Skeletal muscle tissue (tissue), 4 donors: ENCODE results near the gene NET1. TPM values are rescaled to one million over a fixed set of nuclear protein-coding genes. Genes with fewer than 3 reads are reported as not detected.
A peak's percentile ranks its signal among the peaks of the same experiment; 100 is the strongest.

Source experiments
- H3K27ac ChIP-seq: one replicate; pipeline ENCODE4 v1.7.0; 2013; ENCODE audit warnings: mild to moderate bottlenecking, low read depth, low read length, inconsistent platforms
- H3K27me3 ChIP-seq, 3 donors: one replicate each; pipeline ENCODE4 v1.7.0; 2013; ENCODE audit warnings: low read length in 3 of 3; ENCODE audit not compliant: control insufficient read depth in 3 of 3, insufficient read depth in 3 of 3
- H3K36me3 ChIP-seq, 3 donors: one replicate each; pipeline ENCODE4 v1.7.0; 2013; ENCODE audit warnings: low read length in 3 of 3; ENCODE audit not compliant: control insufficient read depth in 3 of 3, insufficient read depth in 3 of 3
- H3K4me1 ChIP-seq, 3 donors: one replicate each; pipeline ENCODE4 v1.7.0; 2013; ENCODE audit warnings: low read length in 3 of 3, mild to moderate bottlenecking in 3 of 3; ENCODE audit not compliant: control insufficient read depth in 3 of 3, insufficient read depth in 3 of 3
- H3K4me3 ChIP-seq, 3 donors: one replicate each; pipeline ENCODE4 v1.7.0; 2013; ENCODE audit warnings: low read length in 3 of 3
- H3K9ac ChIP-seq, 3 donors: one replicate each; pipeline ENCODE4 v1.7.0; 2013; ENCODE audit warnings: low read length in 3 of 3, mild to moderate bottlenecking in 3 of 3, moderate library complexity in 2 of 3, low read depth in 1 of 3
- H3K9me3 ChIP-seq, 3 donors: one replicate each; pipeline ENCODE4 v1.7.0; 2013; ENCODE audit warnings: low read length in 3 of 3; ENCODE audit not compliant: control insufficient read depth in 3 of 3
- total RNA-seq: library from RNA; depleted of rRNA; stranded (reverse); fragments of >200 nt; gene quantifications from one replicate; pipeline ENCODE4 v1.2.3, GENCODE V29; 2014
- donor health status: Osteomylitis.

Gene NET1, protein sequence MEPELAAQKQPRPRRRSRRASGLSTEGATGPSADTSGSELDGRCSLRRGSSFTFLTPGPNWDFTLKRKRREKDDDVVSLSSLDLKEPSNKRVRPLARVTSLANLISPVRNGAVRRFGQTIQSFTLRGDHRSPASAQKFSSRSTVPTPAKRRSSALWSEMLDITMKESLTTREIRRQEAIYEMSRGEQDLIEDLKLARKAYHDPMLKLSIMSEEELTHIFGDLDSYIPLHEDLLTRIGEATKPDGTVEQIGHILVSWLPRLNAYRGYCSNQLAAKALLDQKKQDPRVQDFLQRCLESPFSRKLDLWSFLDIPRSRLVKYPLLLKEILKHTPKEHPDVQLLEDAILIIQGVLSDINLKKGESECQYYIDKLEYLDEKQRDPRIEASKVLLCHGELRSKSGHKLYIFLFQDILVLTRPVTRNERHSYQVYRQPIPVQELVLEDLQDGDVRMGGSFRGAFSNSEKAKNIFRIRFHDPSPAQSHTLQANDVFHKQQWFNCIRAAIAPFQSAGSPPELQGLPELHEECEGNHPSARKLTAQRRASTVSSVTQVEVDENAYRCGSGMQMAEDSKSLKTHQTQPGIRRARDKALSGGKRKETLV
- 79.3 TPM for total RNA-seq

DNA sequence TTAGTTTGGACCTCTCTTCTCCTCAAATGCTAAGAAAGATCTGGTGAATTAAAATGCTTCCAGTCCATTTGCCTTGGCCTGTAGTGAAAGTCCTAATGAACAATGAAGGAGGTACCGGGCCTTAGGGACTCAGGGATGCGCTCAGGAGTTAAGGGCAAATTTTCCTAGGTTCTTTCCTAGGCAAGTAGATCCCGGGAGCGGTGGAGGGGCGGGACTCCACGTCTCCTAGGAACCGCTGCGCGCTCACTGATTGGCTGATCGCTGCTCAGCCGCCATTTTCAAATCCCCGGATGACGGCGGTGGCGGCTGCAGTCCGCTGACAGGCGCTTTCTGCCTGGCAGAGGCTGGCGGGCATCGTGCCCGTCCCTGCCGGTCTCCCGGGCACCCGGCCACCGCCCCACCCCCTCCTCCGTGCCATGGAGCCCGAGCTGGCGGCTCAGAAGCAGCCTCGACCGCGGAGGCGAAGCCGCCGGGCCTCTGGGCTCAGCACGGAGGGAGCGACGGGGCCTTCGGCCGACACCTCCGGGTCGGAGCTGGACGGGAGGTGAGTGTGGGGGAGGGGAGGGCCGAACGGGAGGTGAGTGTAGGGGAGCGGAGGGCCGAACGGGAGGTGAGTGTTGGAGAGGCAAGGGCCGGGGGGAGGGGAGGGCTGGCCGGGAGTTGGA is at the start of gene NET1:
Gene NET1 (plus strand): TSS at position 281 of the 665 bp plus-strand sequence. CDS start 136 bp downstream, at position 417.
- Histone ChIP-seq H3K27me3 (no peaks in the 10 kb centered on the region), H3K27ac (peak within 1 kb of the TSS; percentile 87), H3K9ac (peak within 1 kb of the TSS; percentile 83 to 85 (median 85)), H3K9me3 (no peaks in the 10 kb centered on the region), H3K36me3 (no peaks in the 10 kb centered on the region), H3K4me3 (peak within 1 kb of the TSS; percentile 79 to 85 (median 81)), H3K4me1 (peaks cover 12 to 22% (median 18%) of the 10 kb centered on the region in 3 donors)

DNA sequence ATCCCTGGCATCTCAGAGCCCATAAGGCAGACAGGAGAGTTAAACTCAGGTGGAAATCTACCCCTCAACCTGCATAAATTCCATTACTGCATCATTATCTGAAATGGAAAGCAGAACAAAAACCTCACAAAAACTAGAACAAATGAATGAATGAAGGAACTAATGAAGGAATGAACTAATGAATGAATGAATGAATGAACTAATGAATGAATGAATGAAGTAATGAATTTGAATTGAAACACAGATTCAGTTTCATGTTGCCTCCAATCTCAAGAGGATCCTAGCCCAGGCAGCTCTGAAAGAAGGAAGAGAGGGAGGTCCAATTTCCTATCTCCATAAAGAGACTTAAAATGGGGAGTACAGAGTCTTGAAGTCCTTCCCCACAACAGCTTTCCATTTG is 49.5 kb upstream of the NET1 start:
- no peak overlapping the region for H3K9ac ChIP-seq
- no peak overlapping the region for H3K4me3 ChIP-seq
- H3K27ac ChIP-seq, result no peak overlapping the region
- no peaks in the 10 kb centered on the region for H3K36me3 ChIP-seq
- no peaks in the 10 kb centered on the region for H3K4me1 ChIP-seq
- no peaks in the 10 kb centered on the region for H3K9me3 ChIP-seq
- peaks cover 23 to 32% (median 26%) of the 10 kb centered on the region in 3 donors for H3K27me3 ChIP-seq

DNA sequence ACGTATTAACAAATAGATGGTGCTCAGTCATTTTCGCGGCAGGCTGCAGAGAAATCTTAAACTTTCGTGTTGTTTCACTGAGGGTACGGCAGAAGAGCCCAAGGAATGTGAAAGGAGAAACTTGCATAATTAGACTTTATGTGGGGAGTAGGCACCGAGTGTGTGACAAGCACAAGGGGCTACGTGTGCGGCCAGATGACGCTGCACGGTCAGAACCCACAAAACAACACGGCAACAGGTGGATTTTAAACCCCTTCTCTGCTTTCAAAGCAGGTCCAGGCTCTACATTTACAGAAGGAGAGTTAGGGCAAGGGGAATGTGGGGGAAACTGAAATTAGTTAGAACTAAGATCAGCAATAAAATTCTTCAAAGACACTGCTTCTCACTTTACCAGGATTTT is 48.0 kb upstream of the NET1 start:
- H3K4me3 ChIP-seq, result peak overlapping the region in 1 of 3 donors; percentile 27
- H3K27ac ChIP-seq, result no peak overlapping the region
- no peak overlapping the region for H3K9ac ChIP-seq
- no peaks in the 10 kb centered on the region for H3K4me1 ChIP-seq
- H3K27me3 ChIP-seq, result peaks cover 23 to 32% (median 26%) of the 10 kb centered on the region in 3 donors
- no peaks in the 10 kb centered on the region for H3K9me3 ChIP-seq
- no peaks in the 10 kb centered on the region for H3K36me3 ChIP-seq

DNA sequence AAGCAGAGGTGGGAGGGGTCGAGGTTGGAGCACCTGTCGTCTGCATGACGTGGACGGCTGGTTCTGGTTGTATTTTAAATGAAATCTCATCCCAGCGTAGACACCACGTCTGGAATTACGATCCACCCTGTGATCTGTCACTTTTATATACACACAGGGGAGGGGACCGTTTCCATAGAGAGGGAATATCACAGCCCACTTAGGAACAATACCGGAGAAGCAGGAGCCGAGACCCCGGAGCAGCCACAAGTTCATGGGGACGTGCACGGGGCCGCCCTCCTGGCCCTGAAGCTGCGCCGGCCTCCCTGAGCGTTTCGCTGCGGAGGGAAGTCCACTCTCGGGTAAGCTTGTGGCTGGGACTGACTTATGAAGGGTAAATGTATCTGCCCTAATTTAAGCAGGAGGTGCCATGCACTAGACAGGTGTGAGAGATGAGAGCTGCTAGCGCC is 47.4 kb upstream of the NET1 start, which contains the start of gene UCN3:
Gene UCN3 (plus strand): TSS at position 77 of the 449 bp plus-strand sequence. CDS start 8,755 bp downstream, outside the sequence.
- Histone ChIP-seq H3K4me1 (no peaks in the 10 kb centered on the region), H3K9me3 (no peaks in the 10 kb centered on the region), H3K9ac (no peak within 1 kb of the TSS), H3K27me3 (peaks cover 23 to 32% (median 26%) of the 10 kb centered on the region in 3 donors), H3K4me3 (peak within 1 kb of the TSS in 1 of 3 donors; percentile 27), H3K36me3 (no peaks in the 10 kb centered on the region), H3K27ac (no peak within 1 kb of the TSS)

GRCh38 chr10:5365928-5366327 is 46.4 kb upstream of the NET1 start:
- no peaks in the 10 kb centered on the region for H3K36me3 ChIP-seq
- no peak overlapping the region for H3K27ac ChIP-seq
- no peak overlapping the region for H3K9ac ChIP-seq
- H3K27me3 ChIP-seq, result peaks cover 23 to 32% (median 26%) of the 10 kb centered on the region in 3 donors
- no peaks in the 10 kb centered on the region for H3K4me1 ChIP-seq
- H3K9me3 ChIP-seq, result no peaks in the 10 kb centered on the region
- H3K4me3 ChIP-seq, result no peak overlapping the region

GRCh38 chr10:5369362-5370158 is 42.8 kb upstream of the NET1 start:
- H3K9ac ChIP-seq, result no peak overlapping the region
- no peak overlapping the region for H3K27ac ChIP-seq
- no peaks in the 10 kb centered on the region for H3K4me1 ChIP-seq
- H3K36me3 ChIP-seq, result no peaks in the 10 kb centered on the region
- no peaks in the 10 kb centered on the region for H3K9me3 ChIP-seq
- H3K27me3 ChIP-seq, result peaks cover 9 to 21% (median 16%) of the 10 kb centered on the region in 3 donors
- H3K4me3 ChIP-seq, result no peak overlapping the region

- Histone ChIP-seq H3K9ac (no peak overlapping the region), H3K4me3 (no peak overlapping the region), H3K27me3 (peaks cover 0 to 11% (median 7%) of the 10 kb centered on the region in 3 donors), H3K9me3 (no peaks in the 10 kb centered on the region), H3K4me1 (no peaks in the 10 kb centered on the region), H3K36me3 (no peaks in the 10 kb centered on the region), H3K27ac (no peak overlapping the region)
Measured at GRCh38 chr10:5370493-5371352, 41.6 kb upstream of the NET1 start.

DNA sequence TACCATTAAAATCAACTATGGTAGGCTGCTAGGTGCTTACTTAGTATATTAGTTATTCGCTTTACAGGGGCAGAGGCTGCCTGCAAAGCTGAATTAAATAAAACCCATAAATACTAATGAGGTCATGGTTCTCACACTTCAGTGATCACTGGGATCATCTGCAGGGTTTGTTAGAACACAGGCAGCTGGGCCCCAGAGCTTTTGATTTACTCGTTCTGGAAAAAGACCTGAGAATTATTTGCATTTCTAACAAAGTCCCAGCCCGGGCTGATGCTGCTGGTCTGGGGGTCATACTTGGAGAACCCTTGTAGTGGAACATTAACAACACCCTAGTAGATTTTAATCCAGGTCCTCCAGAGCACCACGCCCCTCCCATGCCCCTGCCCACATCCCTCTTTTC is 39.0 kb upstream of the NET1 start:
- Histone ChIP-seq H3K27ac (no peak overlapping the region), H3K36me3 (no peaks in the 10 kb centered on the region), H3K9ac (no peak overlapping the region), H3K4me3 (no peak overlapping the region), H3K9me3 (no peaks in the 10 kb centered on the region), H3K27me3 (peaks cover 0 to 8% (median 4%) of the 10 kb centered on the region in 3 donors), H3K4me1 (no peaks in the 10 kb centered on the region)
